HCT116 (cell line): Measurements from ENCODE around the gene TES.

Experiments
- CTCF ChIP-seq, 3 experiments: fragments of 200-600 bp in 1 of 3; sonication (generic) in 1 of 3; IDR thresholded peaks in 2 of 3; conservative IDR thresholded peaks in 1 of 3; 2 replicates each; pipeline ENCODE4 v1.5.1; 2012 to 2017; ENCODE audit warnings: low read depth in 2 of 3, low read length in 2 of 3, antibody characterized with exemption in 1 of 3, borderline replicate concordance in 1 of 3, control low read depth in 1 of 3, mild to moderate bottlenecking in 1 of 3, mixed read lengths in 1 of 3, mixed run types in 1 of 3, moderate library complexity in 1 of 3; ENCODE audit not compliant: insufficient read depth in 1 of 3
- POLR2A ChIP-seq: IDR thresholded peaks from 2 replicates; pipeline ENCODE4 v1.7.0; 2011; ENCODE audit warnings: borderline replicate concordance; ENCODE audit not compliant: insufficient read depth, insufficient read length; ENCODE audit errors: extremely low read depth
- POLR2AphosphoS5 ChIP-seq: IDR thresholded peaks from 2 replicates; pipeline ENCODE4 v1.6.1; 2011; ENCODE audit warnings: mild to moderate bottlenecking, low read depth, low read length, moderate library complexity
- RAD21 ChIP-seq: IDR thresholded peaks from 2 replicates; pipeline ENCODE4 v1.6.1; 2012; ENCODE audit warnings: low read depth, mild to moderate bottlenecking
- REST ChIP-seq: IDR thresholded peaks from 2 replicates; pipeline ENCODE4 v1.6.1; 2012; ENCODE audit warnings: low read depth
- SIN3A ChIP-seq: IDR thresholded peaks from 2 replicates; pipeline ENCODE4 v1.6.1; 2012; ENCODE audit warnings: low read depth
- YY1 ChIP-seq: IDR thresholded peaks from 2 replicates; pipeline ENCODE4 v1.6.1; 2011; ENCODE audit warnings: low read length, low read depth, moderate library complexity, mild to moderate bottlenecking; ENCODE audit not compliant: insufficient replicate concordance; ENCODE audit errors: extremely low read depth
- TF ChIP-seq, protein P1 (sequence below): IDR thresholded peaks from 2 replicates; pipeline ENCODE4 v1.6.1; 2012

DNA sequence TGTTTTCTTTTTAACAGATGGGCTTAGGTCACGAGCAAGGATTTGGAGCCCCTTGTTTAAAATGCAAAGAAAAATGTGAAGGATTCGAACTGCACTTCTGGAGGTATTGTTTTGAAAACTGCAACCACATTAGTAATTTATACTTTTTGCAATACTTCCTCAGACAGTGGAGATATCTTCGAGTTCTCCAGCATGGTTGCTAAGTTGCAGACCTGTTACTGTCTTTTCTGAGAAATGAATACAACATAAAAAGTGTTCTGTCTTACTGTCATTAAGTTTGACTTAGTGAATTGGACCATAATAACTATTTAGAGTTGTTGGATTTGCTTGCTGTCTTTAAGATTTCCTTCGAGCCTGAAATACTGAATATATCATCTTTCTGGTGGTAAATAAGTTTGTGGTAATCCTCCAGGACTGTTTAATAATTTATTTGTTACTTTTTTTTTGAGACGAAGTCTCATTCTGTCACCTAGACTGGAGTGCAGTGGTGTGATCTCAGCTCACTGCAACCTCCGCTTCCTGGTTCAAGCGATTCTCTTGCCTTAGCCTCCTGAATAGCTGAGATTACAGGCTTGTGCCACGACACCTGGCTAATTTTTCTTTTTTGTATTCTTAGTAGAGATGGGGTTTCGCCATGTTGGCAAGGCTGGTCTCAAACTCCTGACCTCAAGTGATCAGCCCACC is 24.3 kb downstream of the TES start:
- TF ChIP-seq CTCF (IDR thresholded peaks at IDR 0.05 in 2 of 3, conservative IDR thresholded peaks at IDR 0.05 in 1 of 3; ENCODE audit: borderline replicate concordance in 1 of 3, insufficient read depth in 1 of 3, low read depth in 2 of 3, low read length in 2 of 3) = no peak
- no peak for TF ChIP-seq POLR2A
- TF ChIP-seq SIN3A = no peak
- TF ChIP-seq YY1 = no peak
- no peak for TF ChIP-seq RAD21
- TF ChIP-seq, protein P1, sequence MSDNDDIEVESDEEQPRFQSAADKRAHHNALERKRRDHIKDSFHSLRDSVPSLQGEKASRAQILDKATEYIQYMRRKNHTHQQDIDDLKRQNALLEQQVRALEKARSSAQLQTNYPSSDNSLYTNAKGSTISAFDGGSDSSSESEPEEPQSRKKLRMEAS = no peak
- no peak for TF ChIP-seq POLR2AphosphoS5
- TF ChIP-seq REST = no peak
